CD4-positive, CD25-positive, alpha-beta regulatory T cell (primary cell): ENCODE results near the gene MCEE. TPM values are rescaled to one million over a fixed set of nuclear protein-coding genes. Genes with fewer than 3 reads are reported as not detected.
"Not testable (repeated sequence)": the region's sequence is repeated elsewhere in the genome, so short reads cannot be mapped to it uniquely, and the experiment has no call there.

Experiments used
- ATAC-seq, 2 donors: fragments of 150-1000 bp; cut with Tn5 transposase; one replicate each; pipeline ENCODE4 v1.10.0; 2021; ENCODE audit warnings: low read depth in 2 of 2, moderate number of reproducible peaks in 2 of 2, moderate library complexity in 1 of 2
- DNase-seq, 3 donors: peaks; one replicate each; pipeline versions ENCODE4 v3.0.0 to v3.0.0-alpha.2; 2012 to 2022; ENCODE audit warnings: mixed read lengths in 1 of 3
- H3K27ac ChIP-seq: one replicate; pipeline ENCODE4 v1.7.0; 2013; ENCODE audit warnings: mild to moderate bottlenecking, low read length; ENCODE audit not compliant: insufficient read depth, poor library complexity, severe bottlenecking
- H3K27me3 ChIP-seq: one replicate; pipeline ENCODE4 v1.7.0; 2013; ENCODE audit warnings: low read length; ENCODE audit not compliant: control insufficient read depth, insufficient read depth
- H3K36me3 ChIP-seq: one replicate; pipeline ENCODE4 v1.7.0; 2013; ENCODE audit warnings: mild to moderate bottlenecking, low read length, moderate library complexity; ENCODE audit not compliant: control insufficient read depth, insufficient read depth
- H3K4me1 ChIP-seq: 2 replicates; pipeline ENCODE4 v1.7.0; 2013; ENCODE audit warnings: mild to moderate bottlenecking, low read length; ENCODE audit not compliant: insufficient read depth, control insufficient read depth, poor library complexity, severe bottlenecking
- H3K4me3 ChIP-seq: one replicate; pipeline ENCODE4 v1.7.0; 2013; ENCODE audit warnings: low read depth, mild to moderate bottlenecking, low read length, moderate library complexity
- H3K9me3 ChIP-seq, 2 experiments: 1 replicate in 1 of 2; 2 replicates in 1 of 2; pipeline ENCODE4 v1.7.0; 2013; ENCODE audit warnings: low read length in 2 of 2, mild to moderate bottlenecking in 1 of 2, moderate library complexity in 1 of 2; ENCODE audit not compliant: control insufficient read depth in 2 of 2
- H3K27ac Mint-ChIP-seq, 3 donors: one replicate each; pipeline ENCODE4 v1.8.0; 2020 to 2022; ENCODE audit warnings: mild to moderate bottlenecking in 3 of 3, mixed read lengths in 3 of 3, moderate library complexity in 2 of 3
- H3K27me3 Mint-ChIP-seq: one replicate; pipeline ENCODE4 v1.8.0; 2022; ENCODE audit warnings: mild to moderate bottlenecking, mixed read lengths
- H3K36me3 Mint-ChIP-seq: one replicate; pipeline ENCODE4 v1.8.0; 2020; ENCODE audit warnings: mixed read lengths
- H3K4me1 Mint-ChIP-seq, 4 donors: one replicate each; pipeline ENCODE4 v1.8.0; 2020 to 2022; ENCODE audit warnings: mixed read lengths in 4 of 4, mild to moderate bottlenecking in 1 of 4
- H3K4me3 Mint-ChIP-seq, 4 donors: one replicate each; pipeline ENCODE4 v1.8.0; 2020 to 2022; ENCODE audit warnings: mild to moderate bottlenecking in 4 of 4, mixed read lengths in 4 of 4, moderate library complexity in 3 of 4
- H3K9me3 Mint-ChIP-seq, 7 donors: one replicate each; pipeline ENCODE4 v1.8.0; 2020 to 2022; ENCODE audit warnings: mixed read lengths in 7 of 7, mild to moderate bottlenecking in 3 of 7, moderate library complexity in 2 of 7
- polyA plus RNA-seq, 4 donors: library from polyadenylated mRNA; unstranded; fragments of 300-500 nt; fragmentation: Illumina TruSeq; gene quantifications; one replicate each; pipeline ENCODE4 v1.2.3, GENCODE V29; 2021
- total RNA-seq: library from RNA; stranded (reverse); gene quantifications from one replicate; pipeline ENCODE4 v1.2.3, GENCODE V29; 2022

Gene MCEE
- total and polyA plus RNA-seq, 5 donors from 2014 or later, result 12.8 to 38.2 (median 30.3) TPM

DNA sequence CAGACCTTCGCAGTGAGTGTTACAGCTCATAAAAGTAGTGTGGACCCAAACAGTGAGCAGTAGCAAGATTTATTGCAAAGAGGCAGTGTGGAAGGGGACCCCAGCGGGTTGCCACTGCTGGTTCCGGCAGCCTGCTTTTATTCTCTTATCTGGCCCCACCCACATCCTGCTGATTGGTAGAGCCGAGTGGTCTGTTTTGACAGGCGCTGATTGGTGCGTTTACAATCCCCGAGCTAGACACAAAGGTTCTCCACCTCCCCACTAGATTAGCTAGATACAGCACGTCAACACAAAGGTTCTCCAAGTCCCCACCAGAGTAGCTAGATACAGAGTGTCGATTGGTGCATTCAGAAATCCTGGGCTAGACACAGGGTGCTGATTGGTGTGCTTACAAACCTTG is 38.2 kb downstream of the MCEE start:
- H3K27ac Mint-ChIP-seq, DNase-seq, H3K4me3 ChIP-seq, H3K4me1 Mint-ChIP-seq, H3K27me3 ChIP-seq, H3K9me3 Mint-ChIP-seq, H3K36me3 Mint-ChIP-seq, H3K4me3 Mint-ChIP-seq, ATAC-seq, H3K9me3 ChIP-seq, H3K27ac ChIP-seq, H3K36me3 ChIP-seq, H3K4me1 ChIP-seq: not testable (repeated sequence)
- H3K27me3 Mint-ChIP-seq, result peaks cover 26% of the 10 kb centered on the region

- not testable (repeated sequence) for H3K9me3 Mint-ChIP-seq, H3K36me3 ChIP-seq, H3K9me3 ChIP-seq, H3K27me3 ChIP-seq, H3K36me3 Mint-ChIP-seq, DNase-seq, H3K27ac Mint-ChIP-seq, H3K4me1 ChIP-seq, ATAC-seq, H3K4me3 ChIP-seq, H3K27ac ChIP-seq, H3K4me3 Mint-ChIP-seq, H3K4me1 Mint-ChIP-seq
- peaks cover 18% of the 10 kb centered on the region for H3K27me3 Mint-ChIP-seq
Observed at GRCh38 chr2:71089475-71089874, 40.6 kb downstream of the MCEE start.

DNA sequence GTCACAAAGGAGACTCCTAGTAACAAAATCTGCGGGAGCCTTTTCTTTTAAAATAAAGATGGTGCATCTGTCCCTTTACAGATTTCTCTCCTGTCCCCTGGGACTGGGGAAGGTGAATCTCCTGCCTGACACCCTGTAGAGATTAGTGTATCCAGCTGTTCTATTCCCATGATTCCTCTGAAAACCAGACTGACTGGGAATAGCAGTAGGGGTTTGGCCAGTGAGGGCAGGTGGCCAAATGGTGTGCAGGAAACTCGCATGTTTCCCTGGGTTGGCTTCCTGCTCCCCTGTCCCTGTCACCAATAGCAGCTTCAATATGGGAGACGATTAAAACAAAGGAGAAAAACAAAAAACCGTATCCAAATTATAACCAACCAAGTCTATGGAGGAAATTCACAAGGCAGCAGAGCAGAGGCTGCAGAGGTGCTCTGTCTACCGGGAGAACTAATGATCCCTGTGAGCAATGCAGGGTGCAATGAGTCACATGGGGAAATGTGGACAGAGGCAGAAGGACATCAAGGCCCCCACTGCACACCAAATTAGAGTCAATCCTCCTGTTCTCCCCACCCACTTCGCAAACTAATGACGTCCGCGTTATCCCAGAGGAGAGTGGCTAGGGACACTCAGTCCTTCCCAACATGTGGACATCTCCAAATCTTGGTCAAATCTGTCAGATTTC is 44.6 kb downstream of the MCEE start:
- not testable (repeated sequence) for H3K27ac ChIP-seq, H3K4me3 ChIP-seq, H3K4me1 ChIP-seq, H3K36me3 Mint-ChIP-seq, ATAC-seq, DNase-seq, H3K9me3 Mint-ChIP-seq, H3K27ac Mint-ChIP-seq, H3K36me3 ChIP-seq, H3K9me3 ChIP-seq, H3K4me3 Mint-ChIP-seq, H3K27me3 ChIP-seq
- Mint-ChIP-seq H3K27me3 (peaks cover 18% of the 10 kb centered on the region), H3K4me1 (peaks cover 0 to 14% (median 7%) of the 10 kb centered on the region in 4 donors)

- not testable (repeated sequence) for H3K27me3 ChIP-seq, H3K9me3 ChIP-seq, H3K36me3 Mint-ChIP-seq, H3K36me3 ChIP-seq, H3K4me3 ChIP-seq, H3K27ac ChIP-seq, H3K4me1 ChIP-seq, DNase-seq, H3K9me3 Mint-ChIP-seq
- H3K27me3 Mint-ChIP-seq, result peaks cover 11% of the 10 kb centered on the region
- H3K27ac Mint-ChIP-seq, result peak overlapping the region; percentile 38 to 88 (median 69)
- H3K4me1 Mint-ChIP-seq, result peaks cover 0 to 14% (median 7%) of the 10 kb centered on the region in 4 donors
- H3K4me3 Mint-ChIP-seq, result peak overlapping the region in 2 of 4 donors; percentile 21 to 62
- ATAC-seq, result peak in 1 of 2 donors; percentile 25
Observed at GRCh38 chr2:71083752-71084312, 46.2 kb downstream of the MCEE start.

- DNase-seq, H3K9me3 ChIP-seq, ATAC-seq, H3K27me3 Mint-ChIP-seq, H3K27me3 ChIP-seq, H3K27ac ChIP-seq, H3K36me3 Mint-ChIP-seq, H3K36me3 ChIP-seq, H3K4me3 Mint-ChIP-seq, H3K4me3 ChIP-seq, H3K4me1 ChIP-seq, H3K9me3 Mint-ChIP-seq, H3K27ac Mint-ChIP-seq: not testable (repeated sequence)
- H3K4me1 Mint-ChIP-seq, result peaks cover 0 to 14% (median 7%) of the 10 kb centered on the region in 4 donors
Observed at GRCh38 chr2:71083297-71083696, 46.7 kb downstream of the MCEE start.

GRCh38 chr2:71082402-71083252 is 47.4 kb downstream of the MCEE start:
- Histone ChIP-seq H3K27me3 (no peaks in the 10 kb centered on the region), H3K4me3 (no peak overlapping the region), H3K27ac (no peak overlapping the region), H3K4me1 (no peaks in the 10 kb centered on the region), H3K9me3 (no peaks in the 10 kb centered on the region), H3K36me3 (peaks cover 12% of the 10 kb centered on the region)
- Mint-ChIP-seq H3K4me3 (no peak overlapping the region), H3K4me1 (peaks cover 0 to 14% (median 7%) of the 10 kb centered on the region in 4 donors), H3K9me3 (no peaks in the 10 kb centered on the region), H3K27ac (peak overlapping the region in 1 of 3 donors; percentile 8), H3K27me3 (peaks cover 5% of the 10 kb centered on the region), H3K36me3 (peaks cover 11% of the 10 kb centered on the region)
- DNase-seq, result no peak
- no peak for ATAC-seq

DNA sequence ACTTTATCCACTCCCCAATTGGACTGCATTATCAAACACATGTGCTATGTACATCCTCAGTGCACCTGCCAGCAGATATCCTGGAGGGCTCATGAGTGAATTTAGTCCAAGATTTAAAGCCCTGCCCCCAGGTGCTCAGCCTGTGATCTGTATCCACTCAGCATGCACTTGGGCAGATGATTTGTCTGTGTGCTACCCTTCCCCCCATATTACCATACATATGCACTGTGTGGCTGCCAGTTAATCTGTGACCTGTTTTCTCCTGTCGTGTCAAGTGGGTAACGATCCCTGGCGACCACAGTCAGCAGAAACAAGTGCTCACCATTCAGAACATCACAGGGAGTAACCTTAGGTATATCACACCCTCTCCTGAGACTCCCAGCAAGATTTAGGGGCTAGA is 51.4 kb downstream of the MCEE start:
- Mint-ChIP-seq H3K9me3 (no peaks in the 10 kb centered on the region), H3K4me1 (peaks cover 0 to 14% (median 5%) of the 10 kb centered on the region in 4 donors), H3K4me3 (no peak overlapping the region), H3K36me3 (peaks cover 33% of the 10 kb centered on the region), H3K27ac (no peak overlapping the region), H3K27me3 (no peaks in the 10 kb centered on the region)
- Histone ChIP-seq H3K4me3 (no peak overlapping the region), H3K36me3 (peaks cover 44% of the 10 kb centered on the region), H3K27me3 (no peaks in the 10 kb centered on the region), H3K4me1 (peaks cover 2% of the 10 kb centered on the region), H3K27ac (no peak overlapping the region), H3K9me3 (no peaks in the 10 kb centered on the region)
- DNase-seq (no peak), ATAC-seq (no peak)
